Measurements from ENCODE around the gene IL37.

DNA sequence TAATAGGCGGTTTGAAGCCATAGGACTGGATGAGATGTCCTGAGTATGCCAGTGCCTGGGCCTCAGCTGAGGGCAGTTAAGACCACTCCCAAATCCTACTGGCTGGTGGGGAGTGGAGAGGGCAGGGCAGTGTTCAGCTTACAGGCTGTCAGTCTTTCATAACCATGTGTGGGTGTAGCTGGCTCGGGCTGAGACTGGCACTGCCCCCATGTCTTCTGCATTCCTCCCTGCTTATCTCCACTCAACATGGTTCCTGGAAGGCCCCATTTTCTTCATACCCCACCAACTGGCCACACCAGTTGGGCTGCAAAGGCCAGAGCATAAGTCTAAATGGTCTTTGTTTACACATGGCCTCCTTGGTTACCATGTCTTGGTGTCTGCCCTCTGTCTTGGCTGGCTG is 17.2 kb upstream of the IL37 start:
- TF ChIP-seq, protein P1, sequence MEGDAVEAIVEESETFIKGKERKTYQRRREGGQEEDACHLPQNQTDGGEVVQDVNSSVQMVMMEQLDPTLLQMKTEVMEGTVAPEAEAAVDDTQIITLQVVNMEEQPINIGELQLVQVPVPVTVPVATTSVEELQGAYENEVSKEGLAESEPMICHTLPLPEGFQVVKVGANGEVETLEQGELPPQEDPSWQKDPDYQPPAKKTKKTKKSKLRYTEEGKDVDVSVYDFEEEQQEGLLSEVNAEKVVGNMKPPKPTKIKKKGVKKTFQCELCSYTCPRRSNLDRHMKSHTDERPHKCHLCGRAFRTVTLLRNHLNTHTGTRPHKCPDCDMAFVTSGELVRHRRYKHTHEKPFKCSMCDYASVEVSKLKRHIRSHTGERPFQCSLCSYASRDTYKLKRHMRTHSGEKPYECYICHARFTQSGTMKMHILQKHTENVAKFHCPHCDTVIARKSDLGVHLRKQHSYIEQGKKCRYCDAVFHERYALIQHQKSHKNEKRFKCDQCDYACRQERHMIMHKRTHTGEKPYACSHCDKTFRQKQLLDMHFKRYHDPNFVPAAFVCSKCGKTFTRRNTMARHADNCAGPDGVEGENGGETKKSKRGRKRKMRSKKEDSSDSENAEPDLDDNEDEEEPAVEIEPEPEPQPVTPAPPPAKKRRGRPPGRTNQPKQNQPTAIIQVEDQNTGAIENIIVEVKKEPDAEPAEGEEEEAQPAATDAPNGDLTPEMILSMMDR (CRISPR knock-in tag; IDR thresholded peaks at IDR 0.05): no peak
- TF ChIP-seq MATR3 (CRISPR knock-in tag; IDR thresholded peaks at IDR 0.05) (no peak), JUN (CRISPR knock-in tag; IDR thresholded peaks at IDR 0.05) (no peak), CEBPB (IDR thresholded peaks at IDR 0.05; ENCODE audit: borderline replicate concordance, low read depth, low read length) (no peak), HOXA7 (CRISPR knock-in tag; IDR thresholded peaks at IDR 0.05) (no peak), EHMT2 (IDR thresholded peaks at IDR 0.05; ENCODE audit: borderline replicate concordance, low read depth, low read length) (no peak), NFRKB (IDR thresholded peaks at IDR 0.05) (no peak), ZBTB44 (CRISPR knock-in tag; IDR thresholded peaks at IDR 0.05) (no peak), RBFOX2 (IDR thresholded peaks at IDR 0.05; ENCODE audit: low read depth, low read length) (no peak), ZNF652 (CRISPR knock-in tag; IDR thresholded peaks at IDR 0.05; ENCODE audit: borderline replicate concordance, low read depth) (no peak), EP300 (IDR thresholded peaks at IDR 0.05; ENCODE audit: low read depth in 2 of 2, low read length in 2 of 2) (no peak), EP300 (CRISPR knock-in tag; IDR thresholded peaks at IDR 0.05; ENCODE audit: borderline replicate concordance) (no peak)
- TF ChIP-seq, protein P2, sequence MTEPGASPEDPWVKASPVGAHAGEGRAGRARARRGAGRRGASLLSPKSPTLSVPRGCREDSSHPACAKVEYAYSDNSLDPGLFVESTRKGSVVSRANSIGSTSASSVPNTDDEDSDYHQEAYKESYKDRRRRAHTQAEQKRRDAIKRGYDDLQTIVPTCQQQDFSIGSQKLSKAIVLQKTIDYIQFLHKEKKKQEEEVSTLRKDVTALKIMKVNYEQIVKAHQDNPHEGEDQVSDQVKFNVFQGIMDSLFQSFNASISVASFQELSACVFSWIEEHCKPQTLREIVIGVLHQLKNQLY (CRISPR knock-in tag; IDR thresholded peaks at IDR 0.05): no peak
- TF ChIP-seq, protein P3, sequence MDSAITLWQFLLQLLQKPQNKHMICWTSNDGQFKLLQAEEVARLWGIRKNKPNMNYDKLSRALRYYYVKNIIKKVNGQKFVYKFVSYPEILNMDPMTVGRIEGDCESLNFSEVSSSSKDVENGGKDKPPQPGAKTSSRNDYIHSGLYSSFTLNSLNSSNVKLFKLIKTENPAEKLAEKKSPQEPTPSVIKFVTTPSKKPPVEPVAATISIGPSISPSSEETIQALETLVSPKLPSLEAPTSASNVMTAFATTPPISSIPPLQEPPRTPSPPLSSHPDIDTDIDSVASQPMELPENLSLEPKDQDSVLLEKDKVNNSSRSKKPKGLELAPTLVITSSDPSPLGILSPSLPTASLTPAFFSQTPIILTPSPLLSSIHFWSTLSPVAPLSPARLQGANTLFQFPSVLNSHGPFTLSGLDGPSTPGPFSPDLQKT (CRISPR knock-in tag; IDR thresholded peaks at IDR 0.05; ENCODE audit: borderline replicate concordance): no peak

Measured in HepG2 (cell line).